ENCODE measurements around the gene OPN4. TPM values are rescaled to one million over a fixed set of nuclear protein-coding genes. Genes with fewer than 3 reads are reported as not detected.

The OPN4 gene
- total and polyA plus RNA-seq, 3 donors from 2014 or later, result 0.19 TPM; not detected in 2

DNA sequence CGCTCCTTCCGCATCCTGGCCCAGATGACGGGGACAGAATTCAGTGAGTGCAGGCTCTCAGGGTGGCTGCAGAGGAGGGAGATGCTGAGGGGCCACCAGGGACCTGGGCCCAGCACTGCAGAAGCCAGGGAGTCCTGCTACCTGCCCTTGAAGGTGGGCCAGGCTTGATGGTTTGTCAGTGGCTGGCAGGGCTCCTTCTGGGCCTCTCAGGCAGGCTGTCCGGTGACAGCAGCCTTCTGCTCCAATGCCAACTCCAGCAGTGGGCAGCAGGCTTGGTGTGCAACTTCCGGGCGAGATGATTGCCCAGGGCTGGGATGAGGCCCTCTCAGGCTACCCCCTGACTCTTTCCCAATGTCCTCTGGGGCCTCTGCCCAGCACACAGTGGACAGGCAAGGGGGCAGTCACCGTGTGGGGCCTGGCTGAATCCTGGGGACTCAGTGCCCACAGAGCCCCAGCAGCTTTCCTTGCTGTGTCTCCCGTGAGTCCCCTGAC lies 37.7 kb downstream of the OPN4 start:
- 90 to 97% methylated on average over 5 to 8 of the region's 8 CpGs for WGBS, 2 donors
- Histone ChIP-seq H3K4me1 (peaks cover 11% of the 10 kb centered on the region), H3K27ac (no peak overlapping the region), H3K4me3 (no peak overlapping the region), H3K36me3 (ENCODE audit: low read depth, missing control alignments) (no peaks in the 10 kb centered on the region), H3K27me3 (no peaks in the 10 kb centered on the region), H3K9me3 (no peaks in the 10 kb centered on the region)
- DNase-seq, result no peak
- no peak for TF ChIP-seq POLR2A (IDR thresholded peaks at IDR 0.05)
- TF ChIP-seq, protein P1, sequence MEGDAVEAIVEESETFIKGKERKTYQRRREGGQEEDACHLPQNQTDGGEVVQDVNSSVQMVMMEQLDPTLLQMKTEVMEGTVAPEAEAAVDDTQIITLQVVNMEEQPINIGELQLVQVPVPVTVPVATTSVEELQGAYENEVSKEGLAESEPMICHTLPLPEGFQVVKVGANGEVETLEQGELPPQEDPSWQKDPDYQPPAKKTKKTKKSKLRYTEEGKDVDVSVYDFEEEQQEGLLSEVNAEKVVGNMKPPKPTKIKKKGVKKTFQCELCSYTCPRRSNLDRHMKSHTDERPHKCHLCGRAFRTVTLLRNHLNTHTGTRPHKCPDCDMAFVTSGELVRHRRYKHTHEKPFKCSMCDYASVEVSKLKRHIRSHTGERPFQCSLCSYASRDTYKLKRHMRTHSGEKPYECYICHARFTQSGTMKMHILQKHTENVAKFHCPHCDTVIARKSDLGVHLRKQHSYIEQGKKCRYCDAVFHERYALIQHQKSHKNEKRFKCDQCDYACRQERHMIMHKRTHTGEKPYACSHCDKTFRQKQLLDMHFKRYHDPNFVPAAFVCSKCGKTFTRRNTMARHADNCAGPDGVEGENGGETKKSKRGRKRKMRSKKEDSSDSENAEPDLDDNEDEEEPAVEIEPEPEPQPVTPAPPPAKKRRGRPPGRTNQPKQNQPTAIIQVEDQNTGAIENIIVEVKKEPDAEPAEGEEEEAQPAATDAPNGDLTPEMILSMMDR (IDR thresholded peaks at IDR 0.05), result no peak
- intact Hi-C loops (cut with DNase I; ENCODE audit: low total_unique reads), result loop anchor here (10.0 kb wide), 1 partner anchor 213 kb away; no protein-coding TSS in a partner anchor

DNA sequence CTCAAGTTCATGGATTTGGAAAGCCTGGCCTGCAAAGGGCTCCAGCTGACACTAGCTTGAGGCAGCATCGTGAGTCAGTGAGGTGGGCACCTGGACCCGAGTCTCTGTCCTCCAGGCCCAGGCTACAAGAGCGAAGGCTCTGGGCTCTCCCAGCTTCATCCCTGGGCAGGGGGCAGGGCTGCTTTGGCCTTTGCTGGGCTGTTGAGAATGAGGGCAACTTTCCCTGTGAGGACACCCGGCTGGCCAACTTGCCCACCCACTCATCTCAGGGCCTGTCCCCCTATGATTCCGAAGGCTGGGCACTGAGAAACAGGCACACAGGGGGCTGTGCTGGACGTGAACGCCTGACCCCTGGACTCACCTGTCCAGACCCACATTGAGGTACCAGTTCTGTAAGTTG lies 38.3 kb downstream of the OPN4 start:
- Histone ChIP-seq H3K27ac (peak overlapping the region in 1 of 2 donors; percentile 48), H3K27me3 (no peaks in the 10 kb centered on the region), H3K9me3 (no peaks in the 10 kb centered on the region), H3K4me1 (peaks cover 11% of the 10 kb centered on the region), H3K4me3 (no peak overlapping the region), H3K36me3 (ENCODE audit: low read depth, missing control alignments) (no peaks in the 10 kb centered on the region)
- no peak for TF ChIP-seq POLR2A (IDR thresholded peaks at IDR 0.05)
- TF ChIP-seq, protein P1 (IDR thresholded peaks at IDR 0.05), result no peak
- intact Hi-C loops (cut with DNase I; ENCODE audit: low total_unique reads), result loop anchor here (10.0 kb wide), 1 partner anchor 212 kb away; no protein-coding TSS in a partner anchor
- 89% methylated on average over 7 of the region's 7 CpGs; no CpG with 5 or more reads in 1 of the 2 donors for WGBS, 2 donors
- DNase-seq, result no peak

DNA sequence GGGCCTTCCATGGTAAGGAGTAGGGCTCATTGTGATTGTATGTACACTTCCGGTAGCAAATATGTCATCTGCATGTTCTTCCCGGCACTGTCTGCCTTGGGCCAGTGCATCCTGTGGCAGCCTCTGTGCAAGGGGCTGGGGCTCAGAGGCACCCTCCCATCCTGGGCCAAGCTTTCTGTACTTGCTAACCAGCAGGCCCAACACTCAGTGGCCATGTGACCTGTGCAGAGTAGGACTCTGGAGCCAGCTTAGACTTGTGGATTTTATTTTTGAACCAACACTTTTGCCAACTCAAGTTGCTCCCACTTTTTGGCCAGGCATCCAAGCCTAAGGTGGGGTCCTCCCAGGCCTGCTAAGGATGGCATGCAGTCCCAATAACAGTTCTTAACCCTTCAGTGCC lies 38.9 kb downstream of the OPN4 start:
- H3K9me3 ChIP-seq, result no peaks in the 10 kb centered on the region
- intact Hi-C loops (cut with DNase I; ENCODE audit: low total_unique reads), result loop anchor here (10.0 kb wide), 1 partner anchor 212 kb away; no protein-coding TSS in a partner anchor
- H3K27ac ChIP-seq, result peak overlapping the region in 1 of 2 donors; percentile 48
- no peaks in the 10 kb centered on the region for H3K27me3 ChIP-seq
- TF ChIP-seq POLR2A (IDR thresholded peaks at IDR 0.05), result no peak
- TF ChIP-seq, protein P1 (IDR thresholded peaks at IDR 0.05), result no peak
- 58 to 74% methylated on average over 2 of the region's 2 CpGs for WGBS, 2 donors
- H3K4me3 ChIP-seq, result no peak overlapping the region
- no peaks in the 10 kb centered on the region for H3K36me3 ChIP-seq (ENCODE audit: low read depth, missing control alignments)
- DNase-seq, result peak; percentile 35
- peaks cover 11% of the 10 kb centered on the region for H3K4me1 ChIP-seq

GRCh38 chr10:86693721-86694369 lies 39.5 kb downstream of the OPN4 start:
- H3K9me3 ChIP-seq, result no peaks in the 10 kb centered on the region
- H3K36me3 ChIP-seq (ENCODE audit: low read depth, missing control alignments), result no peaks in the 10 kb centered on the region
- peak overlapping the region in 1 of 2 donors; percentile 48 for H3K27ac ChIP-seq
- TF ChIP-seq, protein P1 (IDR thresholded peaks at IDR 0.05), result peak; percentile 62 to 70 (median 68)
- no peak for TF ChIP-seq POLR2A (IDR thresholded peaks at IDR 0.05)
- H3K4me1 ChIP-seq, result peaks cover 8% of the 10 kb centered on the region
- DNase-seq, result peak; percentile 83
- H3K27me3 ChIP-seq, result no peaks in the 10 kb centered on the region
- H3K4me3 ChIP-seq, result no peak overlapping the region
- 27 to 33% methylated on average over 10 of the region's 10 CpGs for WGBS, 2 donors
- intact Hi-C loops (cut with DNase I; ENCODE audit: low total_unique reads), result loop anchor here (10.0 kb wide), 1 partner anchor 211 kb away; no protein-coding TSS in a partner anchor

Measured in testis (tissue), 3 donors.